GM23338 (cell line): ENCODE results near the gene KRT79. TPM values are rescaled to one million over a fixed set of nuclear protein-coding genes. Genes with fewer than 3 reads are reported as not detected.

ENCODE experiments used
- CREB1 ChIP-seq: fragments of 250-450 bp; sonication (Bioruptor Pico); IDR thresholded peaks from 2 replicates; pipeline ENCODE4 v1.5.0; 2020; ENCODE audit warnings: low read depth, mild to moderate bottlenecking, moderate library complexity
- EZH2phosphoT487 ChIP-seq: fragments of 200-600 bp; sonication (generic); IDR thresholded peaks from one replicate; pipeline ENCODE4 v1.8.1; 2018; ENCODE audit warnings: antibody characterized with exemption; ENCODE audit not compliant: unreplicated experiment
- JUNB ChIP-seq: IDR thresholded peaks from one replicate; pipeline ENCODE4 v1.6.1; 2016; ENCODE audit warnings: antibody characterized with exemption; ENCODE audit not compliant: unreplicated experiment
- NANOG ChIP-seq: IDR thresholded peaks from 2 replicates; pipeline ENCODE4 v1.6.1; 2016; ENCODE audit warnings: antibody characterized with exemption, borderline replicate concordance
- POLR2AphosphoS5 ChIP-seq: IDR thresholded peaks from 2 replicates; pipeline ENCODE4 v1.6.1; 2016; ENCODE audit warnings: antibody characterized with exemption, low read depth
- REST ChIP-seq: IDR thresholded peaks from one replicate; pipeline ENCODE4 v1.6.1; 2018; ENCODE audit warnings: antibody characterized with exemption; ENCODE audit not compliant: unreplicated experiment
- ZNF114 ChIP-seq: fragments of 250-450 bp; sonication (Bioruptor Pico); IDR thresholded peaks from 2 replicates; pipeline ENCODE4 v1.5.0; 2020; ENCODE audit warnings: mild to moderate bottlenecking, moderate library complexity
- ZNF331 ChIP-seq: fragments of 250-450 bp; sonication (Bioruptor Pico); IDR thresholded peaks from 2 replicates; pipeline ENCODE4 v1.5.0; 2020; ENCODE audit warnings: low read depth, mild to moderate bottlenecking, moderate library complexity
- ZNF462 ChIP-seq: fragments of 250-450 bp; sonication (Bioruptor Pico); IDR thresholded peaks from 2 replicates; pipeline ENCODE4 v1.5.0; 2020; ENCODE audit warnings: mild to moderate bottlenecking, moderate library complexity
- polyA plus RNA-seq: library from polyadenylated mRNA; unstranded; fragments of >200 nt; fragmentation: Nextera tagmentation; extraction: Ambion mirVana; gene quantifications from 2 replicates; pipeline ENCODE4 v1.2.1, GENCODE V29; 2016
- total RNA-seq: library from RNA; depleted of rRNA; stranded (reverse); fragments of >200 nt; shearing (Covaris generic); gene quantifications from 2 replicates; pipeline ENCODE4 v1.2.3, GENCODE V29; 2014
- TF ChIP-seq, protein P1 (sequence below), 2 experiments: fragments of 200-600 bp in 1 of 2; sonication (generic) in 1 of 2; conservative IDR thresholded peaks; 2 replicates each; pipeline versions ENCODE4 v1.5.1 to v1.6.1; 2016 to 2017; ENCODE audit warnings: antibody characterized with exemption in 2 of 2, low read depth in 2 of 2, mild to moderate bottlenecking in 2 of 2, moderate library complexity in 1 of 2

KRT79 gene
- total and polyA plus RNA-seq, 2 experiments from 2014 or later = 0.21 TPM; not detected in 1

- no peak for TF ChIP-seq ZNF462 (CRISPR knock-in tag)
- TF ChIP-seq EZH2phosphoT487 = no peak
- TF ChIP-seq POLR2AphosphoS5 = no peak
- no peak for TF ChIP-seq REST
- no peak for TF ChIP-seq JUNB
- TF ChIP-seq ZNF331 (CRISPR knock-in tag) = no peak
- TF ChIP-seq NANOG = no peak
- TF ChIP-seq CREB1 = no peak
- TF ChIP-seq, protein P1, sequence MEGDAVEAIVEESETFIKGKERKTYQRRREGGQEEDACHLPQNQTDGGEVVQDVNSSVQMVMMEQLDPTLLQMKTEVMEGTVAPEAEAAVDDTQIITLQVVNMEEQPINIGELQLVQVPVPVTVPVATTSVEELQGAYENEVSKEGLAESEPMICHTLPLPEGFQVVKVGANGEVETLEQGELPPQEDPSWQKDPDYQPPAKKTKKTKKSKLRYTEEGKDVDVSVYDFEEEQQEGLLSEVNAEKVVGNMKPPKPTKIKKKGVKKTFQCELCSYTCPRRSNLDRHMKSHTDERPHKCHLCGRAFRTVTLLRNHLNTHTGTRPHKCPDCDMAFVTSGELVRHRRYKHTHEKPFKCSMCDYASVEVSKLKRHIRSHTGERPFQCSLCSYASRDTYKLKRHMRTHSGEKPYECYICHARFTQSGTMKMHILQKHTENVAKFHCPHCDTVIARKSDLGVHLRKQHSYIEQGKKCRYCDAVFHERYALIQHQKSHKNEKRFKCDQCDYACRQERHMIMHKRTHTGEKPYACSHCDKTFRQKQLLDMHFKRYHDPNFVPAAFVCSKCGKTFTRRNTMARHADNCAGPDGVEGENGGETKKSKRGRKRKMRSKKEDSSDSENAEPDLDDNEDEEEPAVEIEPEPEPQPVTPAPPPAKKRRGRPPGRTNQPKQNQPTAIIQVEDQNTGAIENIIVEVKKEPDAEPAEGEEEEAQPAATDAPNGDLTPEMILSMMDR (conservative IDR thresholded peaks at IDR 0.05; ENCODE audit: low read depth in 2 of 2) = no peak
- no peak for TF ChIP-seq ZNF114
These were observed 14.2 kb downstream of the KRT79 start (continued) for GRCh38 chr12:52819731-52820510.
